HepG2 (cell line): ENCODE data around the gene SRRM4. TPM values are rescaled to one million over a fixed set of nuclear protein-coding genes. Genes with fewer than 3 reads are reported as not detected.

Experiments
- ATAC-seq: fragments of 200-7000 bp; cut with Tn5 transposase; 3 replicates; pipeline ENCODE4 v1.9.1; 2020; ENCODE audit warnings: mild to moderate bottlenecking, moderate library complexity
- BruUV-seq: library from RNA; stranded (reverse); fragments of 400-500 nt; replicated peaks from 2 replicates; lab custom pipeline; 2021; lab: Mats Ljungman, UMichigan
- CTCF ChIA-PET: fragments of 300-600 bp; formaldehyde crosslinking; extraction: SDS; loops from one replicate; lab custom pipeline; 2021; ENCODE audit warnings: low total read pairs, inconsistent platforms, low intra/inter-chr PET ratio; lab: Yijun Ruan, JAX
- POLR2A ChIA-PET: fragments of 350-600 bp; sonication (Branson Sonifier 250); formaldehyde crosslinking; loops from one replicate; lab custom pipeline; 2020; ENCODE audit warnings: antibody characterized with exemption, inconsistent platforms; lab: Yijun Ruan, JAX
- DNase-seq: peaks from one replicate; pipeline ENCODE4 v3.0.0-alpha.2; 2015; ENCODE audit warnings: low spot score
- FAIRE-seq: peaks from 3 replicates; lab custom pipeline; 2011; peaks lifted over from hg19 to GRCh38; lab: Jason Lieb, UNC
- H2AFZ ChIP-seq: one replicate; pipeline ENCODE4 v1.6.1; 2011; ENCODE audit warnings: low read length, inconsistent platforms
- H3K27ac ChIP-seq: fragments of 300-600 bp; 3 replicates; pipeline ENCODE4 v1.8.0; 2011; ENCODE audit warnings: mixed run types, mild to moderate bottlenecking, mixed read lengths, low read length, inconsistent platforms; ENCODE audit not compliant: insufficient read depth; ENCODE audit errors: extremely low read length
- H3K27me3 ChIP-seq, 2 experiments: fragments of 200-600 bp in 1 of 2; 2 replicates in 1 of 2; 3 replicates in 1 of 2; pipeline versions ENCODE4 v1.6.0 to v1.8.0; 2011; ENCODE audit warnings: low read length in 2 of 2, mild to moderate bottlenecking in 2 of 2, moderate library complexity in 2 of 2, inconsistent platforms in 1 of 2; ENCODE audit not compliant: insufficient read depth in 2 of 2, control insufficient read depth in 1 of 2
- H3K36me3 ChIP-seq, 2 experiments: fragments of 200-600 bp in 1 of 2; replicated peaks in 1 of 2; 2 replicates in 1 of 2; 3 replicates in 1 of 2; pipeline versions ENCODE4 v1.5.1 to v1.8.0; 2011; ENCODE audit warnings: low read length in 2 of 2, inconsistent platforms in 1 of 2; ENCODE audit not compliant: insufficient read depth in 2 of 2, control insufficient read depth in 1 of 2
- H3K4me1 ChIP-seq: 2 replicates; pipeline ENCODE4 v1.5.1; 2012; ENCODE audit warnings: low read length, inconsistent platforms; ENCODE audit not compliant: insufficient read depth
- H3K4me2 ChIP-seq: 2 replicates; pipeline ENCODE4 v1.6.0; 2011; ENCODE audit warnings: low read depth, low read length, inconsistent platforms
- H3K4me3 ChIP-seq, 3 experiments: fragments of 200-600 bp in 1 of 3; sonication (generic), shearing (Covaris generic) in 1 of 3; replicated peaks in 1 of 3; 2 replicates each; pipeline ENCODE4 v1.5.1; 2011 to 2016; ENCODE audit warnings: low read length in 3 of 3, inconsistent platforms in 2 of 3, low read depth in 2 of 3, mild to moderate bottlenecking in 2 of 3, control low read depth in 1 of 3, mixed read lengths in 1 of 3; ENCODE audit not compliant: insufficient read depth in 1 of 3
- H3K79me2 ChIP-seq: one replicate; pipeline ENCODE4 v1.6.1; 2011; ENCODE audit warnings: low read length, inconsistent platforms; ENCODE audit not compliant: insufficient read depth
- H3K9ac ChIP-seq: 2 replicates; pipeline ENCODE4 v1.6.0; 2011; ENCODE audit warnings: mild to moderate bottlenecking, low read depth, low read length, inconsistent platforms; ENCODE audit not compliant: insufficient read depth
- H3K9me3 ChIP-seq: 2 replicates; pipeline ENCODE4 v1.5.1; 2012; ENCODE audit warnings: mild to moderate bottlenecking, low read length
- H4K20me1 ChIP-seq: 2 replicates; pipeline ENCODE4 v1.6.0; 2011; ENCODE audit warnings: inconsistent platforms, mild to moderate bottlenecking, low read length, moderate library complexity; ENCODE audit not compliant: insufficient read depth
- AFF4 ChIP-seq: sonication (generic); formaldehyde crosslinking; IDR thresholded peaks from 2 replicates; pipeline ENCODE4 v1.4.0; 2020; ENCODE audit warnings: missing genetic modification reagents
- ATF3 ChIP-seq: sonication (generic); formaldehyde crosslinking; IDR thresholded peaks from 2 replicates; pipeline ENCODE4 v1.4.0; 2020; ENCODE audit warnings: missing genetic modification reagents
- FUBP1 ChIP-seq: sonication (generic); formaldehyde crosslinking; IDR thresholded peaks from 2 replicates; pipeline ENCODE4 v1.5.1; 2020; ENCODE audit warnings: missing genetic modification reagents, mild to moderate bottlenecking, borderline replicate concordance
- GMEB1 ChIP-seq: sonication (generic); formaldehyde crosslinking; IDR thresholded peaks from 2 replicates; pipeline ENCODE4 v1.5.1; 2020; ENCODE audit warnings: missing genetic modification reagents, mild to moderate bottlenecking, borderline replicate concordance
- JUND ChIP-seq: sonication (generic); formaldehyde crosslinking; IDR thresholded peaks from 2 replicates; pipeline ENCODE4 v1.8.0; 2022; ENCODE audit warnings: mild to moderate bottlenecking, missing genetic modification reagents
- STAG1 ChIP-seq: sonication (generic); formaldehyde crosslinking; IDR thresholded peaks from 2 replicates; pipeline ENCODE4 v1.4.0; 2020; ENCODE audit warnings: missing genetic modification reagents
- TAF15 ChIP-seq: fragments of 200-400 bp; formaldehyde crosslinking; IDR thresholded peaks from one replicate; pipeline ENCODE4 v1.6.1; 2018; ENCODE audit warnings: mild to moderate bottlenecking, low read depth, low read length; ENCODE audit not compliant: poor library complexity, severe bottlenecking
- TEAD3 ChIP-seq: optimal IDR thresholded peaks from 2 replicates; pipeline ENCODE3; 2016; ENCODE audit warnings: borderline replicate concordance
- ZNF180 ChIP-seq: sonication (generic); formaldehyde crosslinking; IDR thresholded peaks from 2 replicates; pipeline ENCODE4 v1.4.0; 2020; ENCODE audit warnings: low read depth, missing genetic modification reagents, borderline replicate concordance
- ZNF761 ChIP-seq: sonication (generic); formaldehyde crosslinking; conservative IDR thresholded peaks from 2 replicates; pipeline ENCODE4 v1.4.0; 2020; ENCODE audit warnings: mild to moderate bottlenecking, missing genetic modification reagents
- WGBS: methylation state at CpG from one replicate; pipeline ENCODE4 v1.1.6; 2017; ENCODE audit warnings: low lambda C conversion rate; 5-methylcytosine and 5-hydroxymethylcytosine counted together
- in situ Hi-C: cut with HindIII; loops from 2 replicates; pipeline ENCODE4 v1.10.0; 2017; ENCODE audit warnings: low pct_unique_long_range_greater_than_20kb; ENCODE audit not compliant: extremely low pct_ligation_motif_present
- intact Hi-C: fragments of 100-400 bp; cut with micrococcal nuclease; formaldehyde crosslinking; loops from one replicate; pipeline ENCODE4 v1.10.0; 2022; ENCODE audit not compliant: unreplicated experiment
- polyA plus RNA-seq, 8 experiments: library from polyadenylated mRNA; depleted of rRNA in 3 of 8; stranded (reverse) in 7 of 8; unstranded in 1 of 8; fragments of >200 nt; fragmentation: Illumina TruSeq in 4 of 8; extraction: Trizol in 4 of 8; gene quantifications; 2 replicates each; pipeline versions ENCODE4 v1.2.1 to v1.2.3, GENCODE V29; 2011 to 2016; ENCODE audit warnings: low read depth in 4 of 8, missing spikeins in 1 of 8, mixed read lengths in 1 of 8; ENCODE audit not compliant: insufficient read depth in 1 of 8
- total RNA-seq, 5 experiments: library from RNA; depleted of rRNA; stranded (reverse); fragments of >200 nt; fragmentation: Illumina TruSeq; extraction: Trizol; gene quantifications; 2 replicates each; pipeline ENCODE4 v1.2.3, GENCODE V29; 2016; ENCODE audit warnings: low read depth in 1 of 5

The SRRM4 gene
- total and polyA plus RNA-seq, 2 of the 13 experiments (the other 11 are each of a cell fraction or from before 2014, with no cell fraction given): not detected

- TF ChIP-seq AFF4: no peak
- TF ChIP-seq, all 625 proteins: peak for 2
These were observed 197.4 kb downstream of the SRRM4 start, which contains the start of gene HSPB8 (continued) for GRCh38 chr12:119178544-119179334.

GRCh38 chr12:119179335-119180021, 198.1 kb downstream of the SRRM4 start:
- ChIA-PET POLR2A (no interaction called here), CTCF (no interaction called here)
- no peak overlapping the region for H3K4me3 ChIP-seq
- in situ Hi-C loops: no loop called here
- peak; percentile 67 for DNase-seq
- H3K27ac ChIP-seq: no peak overlapping the region
- no peak overlapping the region for H3K9ac ChIP-seq
- intact Hi-C loops: no loop called here
- peaks cover 0 to 17% of the 10 kb centered on the region in 2 experiments; a peak in 3 of 5 replicates for H3K27me3 ChIP-seq
- ATAC-seq: peak; percentile 79
- WGBS: 25% methylated on average over 11 of the region's 18 CpGs
- H3K4me2 ChIP-seq: peak overlapping the region; percentile 42; the same call in 1 of the 2 replicates
- H3K79me2 ChIP-seq: no peaks in the 10 kb centered on the region
- H3K36me3 ChIP-seq: no peaks in the 10 kb centered on the region
- FAIRE-seq: no peak
- BruUV-seq: no TSS peak
- H3K4me1 ChIP-seq: peaks cover 17% of the 10 kb centered on the region; the same call in 1 of the 2 replicates
- no peaks in the 10 kb centered on the region for H3K9me3 ChIP-seq
- H2AFZ ChIP-seq: no peak overlapping the region
- no peaks in the 10 kb centered on the region for H4K20me1 ChIP-seq
- TF ChIP-seq ATF3: peak; percentile 18; the same call in 1 of the 2 replicates
- TF ChIP-seq JUND (CRISPR knock-in tag): peak; percentile 36; the same call in 1 of the 2 replicates
- no peak for TF ChIP-seq ZNF761 (CRISPR knock-in tag)
- peak; percentile 22 for TF ChIP-seq TEAD3
- TF ChIP-seq FUBP1 (CRISPR knock-in tag): no peak
- no peak for TF ChIP-seq TAF15
- no peak for TF ChIP-seq ZNF180 (CRISPR knock-in tag)
- TF ChIP-seq GMEB1 (CRISPR knock-in tag): no peak
- no peak for TF ChIP-seq STAG1
